A549 (cell line): Measurements from ENCODE around the gene TIE1. TPM values are rescaled to one million over a fixed set of nuclear protein-coding genes. Genes with fewer than 3 reads are reported as not detected.

Experiments used
- ATAC-seq, 2 experiments: fragments of 200-7000 bp in 1 of 2; fragments of >200 bp in 1 of 2; cut with Nextera tagmentation in 1 of 2; cut with Tn5 transposase in 1 of 2; 3 replicates each; pipeline versions ENCODE4 v1.8.0 to v1.9.1; 2018 to 2020; ENCODE audit warnings: mild to moderate bottlenecking in 1 of 2, moderate library complexity in 1 of 2
- CTCF ChIA-PET: fragments of 300-600 bp; sonication (Branson Sonifier 250); formaldehyde crosslinking; extraction: SDS; loops from one replicate; lab custom pipeline; 2021; ENCODE audit warnings: antibody characterized with exemption, inconsistent platforms; lab: Yijun Ruan, JAX
- POLR2A ChIA-PET: fragments of 350-600 bp; formaldehyde crosslinking; extraction: SDS; loops from one replicate; lab custom pipeline; 2021; ENCODE audit warnings: antibody characterized with exemption, inconsistent platforms; lab: Yijun Ruan, JAX
- DNase-seq, 2 experiments: peaks; one replicate each; pipeline versions ENCODE4 v3.0.0 to v3.0.0-alpha.2; 2011 to 2016; ENCODE audit warnings: low read depth in 1 of 2, low spot score in 1 of 2
- FAIRE-seq: peaks from 2 replicates; lab custom pipeline; 2011; peaks lifted over from hg19 to GRCh38; lab: Jason Lieb, UNC
- H3K27ac ChIP-seq, 2 experiments: fragments of >200 bp; sonication (Bioruptor Twin); formaldehyde crosslinking; 3 replicates each; pipeline ENCODE4 v1.5.1; 2016 to 2017
- H3K4me1 ChIP-seq: fragments of >200 bp; sonication (Bioruptor Twin); formaldehyde crosslinking; 3 replicates; pipeline ENCODE4 v1.6.1; 2016
- H3K4me2 ChIP-seq: fragments of >200 bp; sonication (Bioruptor Twin); formaldehyde crosslinking; 3 replicates; pipeline ENCODE4 v1.6.1; 2016
- H3K4me3 ChIP-seq: fragments of >200 bp; sonication (Bioruptor Twin); formaldehyde crosslinking; 3 replicates; pipeline ENCODE4 v1.5.1; 2016
- H3K9me3 ChIP-seq: fragments of >200 bp; sonication (Bioruptor Twin); formaldehyde crosslinking; 3 replicates; pipeline ENCODE4 v1.6.1; 2016
- CEBPB ChIP-seq, 2 experiments: fragments of >200 bp in 1 of 2; sonication (Bioruptor Twin) in 1 of 2; formaldehyde crosslinking in 1 of 2; IDR thresholded peaks; 2 replicates each; pipeline ENCODE4 v1.6.1; 2012 to 2016
- CHD2 ChIP-seq: fragments of 150-350 bp; IDR thresholded peaks from 2 replicates; pipeline ENCODE4 v1.6.1; 2014; ENCODE audit warnings: low read length; ENCODE audit not compliant: partially characterized antibody
- EP300 ChIP-seq, 2 experiments: fragments of >200 bp; sonication (Bioruptor Twin); formaldehyde crosslinking; IDR thresholded peaks; 2 replicates in 1 of 2; 3 replicates in 1 of 2; pipeline ENCODE4 v1.6.1; 2016 to 2017
- HEYL ChIP-seq: fragments of 250-450 bp; sonication (Bioruptor Pico); IDR thresholded peaks from 2 replicates; pipeline ENCODE4 v1.8.0; 2021; ENCODE audit warnings: mild to moderate bottlenecking, moderate library complexity
- JUN ChIP-seq, 2 experiments: fragments of >200 bp; sonication (Bioruptor Twin); formaldehyde crosslinking; IDR thresholded peaks; 2 replicates in 1 of 2; 3 replicates in 1 of 2; pipeline ENCODE4 v1.6.1; 2016 to 2017
- JUNB ChIP-seq: fragments of >200 bp; sonication (Bioruptor Twin); formaldehyde crosslinking; IDR thresholded peaks from 2 replicates; pipeline ENCODE4 v1.6.1; 2016
- KDM5A ChIP-seq: fragments of 200-600 bp; sonication (generic); IDR thresholded peaks from 2 replicates; pipeline ENCODE4 v1.6.1; 2016; ENCODE audit warnings: antibody characterized with exemption, mild to moderate bottlenecking
- MAZ ChIP-seq: fragments of 150-350 bp; IDR thresholded peaks from 2 replicates; pipeline ENCODE4 v1.6.1; 2014; ENCODE audit warnings: antibody characterized with exemption, low read depth, low read length, borderline replicate concordance
- NR3C1 ChIP-seq: fragments of >200 bp; sonication (Bioruptor Twin); formaldehyde crosslinking; IDR thresholded peaks from 3 replicates; pipeline ENCODE4 v1.6.1; 2017
- POLR2A ChIP-seq: IDR thresholded peaks from 2 replicates; pipeline ENCODE4 v1.6.1; 2012; ENCODE audit warnings: mild to moderate bottlenecking, low read length
- POLR2AphosphoS2 ChIP-seq: conservative IDR thresholded peaks from 2 replicates; pipeline ENCODE4 v1.6.1; 2012; ENCODE audit warnings: low read length, improper control_type of control experiment, inconsistent platforms
- RCOR1 ChIP-seq: fragments of 150-350 bp; IDR thresholded peaks from 2 replicates; pipeline ENCODE4 v1.6.1; 2014; ENCODE audit warnings: antibody characterized with exemption, low read length, low read depth
- RFX5 ChIP-seq: fragments of 450-650 bp; IDR thresholded peaks from 2 replicates; pipeline ENCODE4 v1.7.1; 2014; ENCODE audit warnings: antibody characterized with exemption, mild to moderate bottlenecking, moderate library complexity
- TFCP2L1 ChIP-seq: fragments of 250-450 bp; sonication (Bioruptor Pico); IDR thresholded peaks from 2 replicates; pipeline ENCODE4 v1.5.0; 2021; ENCODE audit warnings: mild to moderate bottlenecking
- WGBS: methylation state at CpG from one replicate; pipeline ENCODE4 v1.1.6; 2017; ENCODE audit errors: missing lambda C conversion rate; 5-methylcytosine and 5-hydroxymethylcytosine counted together
- polyA plus RNA-seq, 4 experiments: library from polyadenylated mRNA; depleted of rRNA in 3 of 4; stranded (reverse); fragments of >200 nt; fragmentation: RNase III in 1 of 4; extraction: RNeasy Plus Mini Kit Qiagen cat#74134 plus additional on column Dnase treatment in 1 of 4; gene quantifications; 2 replicates in 3 of 4; 3 replicates in 1 of 4; pipeline ENCODE4 v1.2.3, GENCODE V29; 2011 to 2017
- TF ChIP-seq, protein P1 (sequence below): IDR thresholded peaks from 2 replicates; pipeline ENCODE4 v1.6.1; 2012
- TF ChIP-seq, protein P2 (sequence below): fragments of 250-450 bp; sonication (Bioruptor Pico); IDR thresholded peaks from 2 replicates; pipeline ENCODE4 v1.5.0; 2021; ENCODE audit warnings: mild to moderate bottlenecking, moderate library complexity, borderline replicate concordance
- TF ChIP-seq, protein P3 (sequence below): fragments of 250-450 bp; sonication (Bioruptor Pico); IDR thresholded peaks from 2 replicates; pipeline ENCODE4 v1.5.0; 2020; ENCODE audit warnings: low read depth, mild to moderate bottlenecking, moderate library complexity
- TF ChIP-seq, protein P4 (sequence below): fragments of >200 bp; sonication (Bioruptor Twin); formaldehyde crosslinking; IDR thresholded peaks from 2 replicates; pipeline ENCODE4 v1.6.1; 2016

The TIE1 gene
- polyA plus RNA-seq, 2 of the 4 experiments (the other 2 are of a cell fraction) = not detected

DNA sequence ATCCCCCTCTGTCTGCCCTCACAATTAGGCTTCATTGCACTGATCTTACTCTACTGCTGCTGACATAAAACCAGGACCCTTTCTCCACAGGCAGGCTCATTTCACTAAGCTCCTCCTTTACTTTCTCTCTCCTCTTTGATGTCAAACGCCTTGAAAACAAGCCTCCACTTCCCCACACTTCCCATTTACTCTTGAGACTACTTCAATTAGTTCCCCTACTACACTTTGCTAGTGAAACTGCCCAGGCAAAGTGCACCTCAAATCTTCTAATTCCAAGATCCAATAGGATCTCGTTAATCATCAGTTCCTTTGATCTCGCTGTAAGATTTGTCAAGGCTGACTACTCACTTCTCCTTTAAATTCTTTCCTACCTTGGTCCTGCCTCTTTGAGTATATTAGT, 52.1 kb downstream of the TIE1 start:
- H3K4me1 ChIP-seq = peaks cover 16% of the 10 kb centered on the region; the same call in 2 of the 3 replicates
- TF ChIP-seq, protein P1, sequence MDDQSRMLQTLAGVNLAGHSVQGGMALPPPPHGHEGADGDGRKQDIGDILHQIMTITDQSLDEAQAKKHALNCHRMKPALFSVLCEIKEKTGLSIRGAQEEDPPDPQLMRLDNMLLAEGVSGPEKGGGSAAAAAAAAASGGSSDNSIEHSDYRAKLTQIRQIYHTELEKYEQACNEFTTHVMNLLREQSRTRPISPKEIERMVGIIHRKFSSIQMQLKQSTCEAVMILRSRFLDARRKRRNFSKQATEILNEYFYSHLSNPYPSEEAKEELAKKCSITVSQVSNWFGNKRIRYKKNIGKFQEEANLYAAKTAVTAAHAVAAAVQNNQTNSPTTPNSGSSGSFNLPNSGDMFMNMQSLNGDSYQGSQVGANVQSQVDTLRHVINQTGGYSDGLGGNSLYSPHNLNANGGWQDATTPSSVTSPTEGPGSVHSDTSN = no peak
- TF ChIP-seq, protein P2, sequence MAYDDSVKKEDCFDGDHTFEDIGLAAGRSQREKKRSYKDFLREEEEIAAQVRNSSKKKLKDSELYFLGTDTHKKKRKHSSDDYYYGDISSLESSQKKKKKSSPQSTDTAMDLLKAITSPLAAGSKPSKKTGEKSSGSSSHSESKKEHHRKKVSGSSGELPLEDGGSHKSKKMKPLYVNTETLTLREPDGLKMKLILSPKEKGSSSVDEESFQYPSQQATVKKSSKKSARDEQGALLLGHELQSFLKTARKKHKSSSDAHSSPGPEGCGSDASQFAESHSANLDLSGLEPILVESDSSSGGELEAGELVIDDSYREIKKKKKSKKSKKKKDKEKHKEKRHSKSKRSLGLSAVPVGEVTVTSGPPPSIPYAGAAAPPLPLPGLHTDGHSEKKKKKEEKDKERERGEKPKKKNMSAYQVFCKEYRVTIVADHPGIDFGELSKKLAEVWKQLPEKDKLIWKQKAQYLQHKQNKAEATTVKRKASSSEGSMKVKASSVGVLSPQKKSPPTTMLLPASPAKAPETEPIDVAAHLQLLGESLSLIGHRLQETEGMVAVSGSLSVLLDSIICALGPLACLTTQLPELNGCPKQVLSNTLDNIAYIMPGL (CRISPR knock-in tag) = no peak
- TF ChIP-seq TFCP2L1 (CRISPR knock-in tag) (no peak), RCOR1 (no peak), MAZ (no peak), JUN (IDR thresholded peaks at IDR 0.05) (no peak), POLR2A (no peak), POLR2AphosphoS2 (no peak), CEBPB (IDR thresholded peaks at IDR 0.05) (no peak), CHD2 (no peak)
- TF ChIP-seq, protein P3, sequence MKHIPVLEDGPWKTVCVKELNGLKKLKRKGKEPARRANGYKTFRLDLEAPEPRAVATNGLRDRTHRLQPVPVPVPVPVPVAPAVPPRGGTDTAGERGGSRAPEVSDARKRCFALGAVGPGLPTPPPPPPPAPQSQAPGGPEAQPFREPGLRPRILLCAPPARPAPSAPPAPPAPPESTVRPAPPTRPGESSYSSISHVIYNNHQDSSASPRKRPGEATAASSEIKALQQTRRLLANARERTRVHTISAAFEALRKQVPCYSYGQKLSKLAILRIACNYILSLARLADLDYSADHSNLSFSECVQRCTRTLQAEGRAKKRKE (CRISPR knock-in tag) = no peak
- DNase-seq (no peak), ATAC-seq (no peak), FAIRE-seq (no peak)
- no peak overlapping the region for H3K4me3 ChIP-seq
- H3K4me2 ChIP-seq = no peak overlapping the region
- POLR2A ChIA-PET = interaction anchor here (0.6 kb wide), 1 partner anchor 14 kb away, joined by 8 read pairs; no protein-coding TSS in a partner anchor
- CTCF ChIA-PET = interaction anchor here (0.6 to 1.3 kb wide), 2 partner anchors 37 to 126 kb away, joined by 3 to 4 read pairs; no protein-coding TSS in a partner anchor
- H3K9me3 ChIP-seq = no peaks in the 10 kb centered on the region
- no peak overlapping the region for H3K27ac ChIP-seq
- WGBS = 83% methylated on average over 3 of the region's 3 CpGs

DNA sequence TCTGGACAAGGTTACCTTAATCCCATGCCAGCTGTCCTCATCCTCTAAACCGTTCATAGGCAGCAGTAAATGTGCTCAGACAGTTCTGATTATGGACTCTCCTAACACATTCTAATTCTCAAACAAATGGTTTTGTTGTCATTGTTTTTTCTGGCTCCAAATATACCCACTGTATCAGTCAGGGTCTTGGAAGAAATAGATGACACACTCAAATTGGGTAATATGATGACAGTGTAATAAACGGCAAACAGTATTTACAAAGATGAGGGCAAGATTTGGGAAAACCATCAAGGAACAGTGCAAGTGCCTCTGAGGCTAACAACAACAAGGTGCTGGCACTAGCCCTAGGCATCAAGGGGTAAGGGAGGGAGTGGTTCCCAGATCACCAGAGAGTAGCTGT, 53.7 kb downstream of the TIE1 start:
- Histone ChIP-seq H3K4me2 (no peak overlapping the region), H3K27ac (no peak overlapping the region), H3K9me3 (no peaks in the 10 kb centered on the region), H3K4me3 (no peak overlapping the region), H3K4me1 (peaks cover 12% of the 10 kb centered on the region; the same call in 2 of the 3 replicates)
- DNase-seq (no peak), FAIRE-seq (no peak), ATAC-seq (no peak)
- CTCF ChIA-PET = interaction anchor here (1.7 kb wide), 1 partner anchor 14 kb away, joined by 4 read pairs; the partner anchor contains the start of gene ELOVL1
- TF ChIP-seq, protein P4, sequence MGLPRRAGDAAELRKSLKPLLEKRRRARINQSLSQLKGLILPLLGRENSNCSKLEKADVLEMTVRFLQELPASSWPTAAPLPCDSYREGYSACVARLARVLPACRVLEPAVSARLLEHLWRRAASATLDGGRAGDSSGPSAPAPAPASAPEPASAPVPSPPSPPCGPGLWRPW = no peak
- TF ChIP-seq RFX5 (no peak), CEBPB (IDR thresholded peaks at IDR 0.05) (no peak), HEYL (CRISPR knock-in tag) (no peak), KDM5A (no peak)
- WGBS = 89% methylated on average over 2 of the region's 2 CpGs
- POLR2A ChIA-PET = no interaction called here

DNA sequence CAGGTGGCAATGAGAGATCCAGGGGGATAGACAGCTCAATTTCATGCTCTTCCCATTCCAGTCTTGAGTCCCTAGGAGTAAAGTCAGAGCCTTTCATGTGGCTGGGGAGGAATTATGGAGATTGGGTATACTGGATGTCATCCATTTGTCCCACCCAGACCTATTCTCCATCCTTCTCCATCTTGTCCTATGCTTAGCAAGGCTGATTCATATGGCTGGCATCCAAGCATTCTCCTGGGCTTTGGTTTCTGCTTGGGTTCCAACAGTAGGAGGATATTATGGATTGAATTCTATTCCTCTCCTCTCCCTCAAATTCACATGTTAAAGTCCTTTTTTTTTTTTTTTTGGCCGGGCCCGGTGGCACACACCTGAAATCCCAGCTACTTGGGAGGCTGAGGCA, 54.2 kb downstream of the TIE1 start:
- WGBS = 95% methylated on average over 2 of the region's 2 CpGs
- POLR2A ChIA-PET = no interaction called here
- no peak for FAIRE-seq
- no peak for ATAC-seq
- no peak for DNase-seq
- TF ChIP-seq JUNB (no peak), RCOR1 (no peak), EP300 (IDR thresholded peaks at IDR 0.05) (no peak), NR3C1 (no peak), JUN (IDR thresholded peaks at IDR 0.05) (no peak)
- TF ChIP-seq, all 56 proteins: peak for 0
- H3K4me1 ChIP-seq = peaks cover 10% of the 10 kb centered on the region; the same call in 2 of the 3 replicates
- H3K9me3 ChIP-seq = no peaks in the 10 kb centered on the region
- CTCF ChIA-PET = interaction anchor here (1.7 kb wide), 1 partner anchor 13 kb away, joined by 4 read pairs; the partner anchor contains the start of gene ELOVL1
- no peak overlapping the region for H3K4me3 ChIP-seq
- H3K4me2 ChIP-seq = no peak overlapping the region
- H3K27ac ChIP-seq = no peak overlapping the region
